ENCODE measurements around the gene ACTL10.

Gene ACTL10

GRCh38 chr20:33701629-33702450 is 35.1 kb downstream of the ACTL10 start:
- TF ChIP-seq REST (IDR thresholded peaks at IDR 0.05; ENCODE audit: insufficient read depth in 1 of 2, low read depth in 2 of 2, low read length in 2 of 2), result no peak
- no peak for TF ChIP-seq SIN3A (IDR thresholded peaks at IDR 0.05; ENCODE audit: borderline replicate concordance, insufficient read depth, low read length)
- TF ChIP-seq POLR2AphosphoS5 (IDR thresholded peaks at IDR 0.05; ENCODE audit: low read depth, low read length), result no peak
- no peak for TF ChIP-seq TAF1 (IDR thresholded peaks at IDR 0.05; ENCODE audit: borderline replicate concordance, insufficient read depth, low read length)
- no peak for TF ChIP-seq FOXP2 (optimal IDR thresholded peaks at IDR 0.05; ENCODE audit: borderline replicate concordance, extremely low read depth, extremely low read length, insufficient read depth)

- TF ChIP-seq TAF1 (IDR thresholded peaks at IDR 0.05; ENCODE audit: borderline replicate concordance, insufficient read depth, low read length) (no peak), POLR2AphosphoS5 (IDR thresholded peaks at IDR 0.05; ENCODE audit: low read depth, low read length) (no peak), FOXP2 (optimal IDR thresholded peaks at IDR 0.05; ENCODE audit: borderline replicate concordance, extremely low read depth, extremely low read length, insufficient read depth) (no peak), REST (IDR thresholded peaks at IDR 0.05; ENCODE audit: insufficient read depth in 1 of 2, low read depth in 2 of 2, low read length in 2 of 2) (no peak), SIN3A (IDR thresholded peaks at IDR 0.05; ENCODE audit: borderline replicate concordance, insufficient read depth, low read length) (no peak)
These were observed 36.1 kb downstream of the ACTL10 start for GRCh38 chr20:33702861-33703260.

GRCh38 chr20:33703498-33704137 is 36.9 kb downstream of the ACTL10 start:
- no peak for TF ChIP-seq POLR2AphosphoS5 (IDR thresholded peaks at IDR 0.05; ENCODE audit: low read depth, low read length)
- no peak for TF ChIP-seq REST (IDR thresholded peaks at IDR 0.05; ENCODE audit: insufficient read depth in 1 of 2, low read depth in 2 of 2, low read length in 2 of 2)
- TF ChIP-seq SIN3A (IDR thresholded peaks at IDR 0.05; ENCODE audit: borderline replicate concordance, insufficient read depth, low read length), result no peak
- no peak for TF ChIP-seq TAF1 (IDR thresholded peaks at IDR 0.05; ENCODE audit: borderline replicate concordance, insufficient read depth, low read length)
- no peak for TF ChIP-seq FOXP2 (optimal IDR thresholded peaks at IDR 0.05; ENCODE audit: borderline replicate concordance, extremely low read depth, extremely low read length, insufficient read depth)

GRCh38 chr20:33704197-33704924 is 37.6 kb downstream of the ACTL10 start:
- TF ChIP-seq POLR2AphosphoS5 (IDR thresholded peaks at IDR 0.05; ENCODE audit: low read depth, low read length) (no peak), REST (IDR thresholded peaks at IDR 0.05; ENCODE audit: insufficient read depth in 1 of 2, low read depth in 2 of 2, low read length in 2 of 2) (no peak), SIN3A (IDR thresholded peaks at IDR 0.05; ENCODE audit: borderline replicate concordance, insufficient read depth, low read length) (no peak), TAF1 (IDR thresholded peaks at IDR 0.05; ENCODE audit: borderline replicate concordance, insufficient read depth, low read length) (no peak), FOXP2 (optimal IDR thresholded peaks at IDR 0.05; ENCODE audit: borderline replicate concordance, extremely low read depth, extremely low read length, insufficient read depth) (no peak)
